ENCODE measurements around the gene LAMP2.
"Not testable (repeated sequence)": the region's sequence is repeated elsewhere in the genome, so short reads cannot be mapped to it uniquely, and the experiment has no call there.

LAMP2 gene

DNA sequence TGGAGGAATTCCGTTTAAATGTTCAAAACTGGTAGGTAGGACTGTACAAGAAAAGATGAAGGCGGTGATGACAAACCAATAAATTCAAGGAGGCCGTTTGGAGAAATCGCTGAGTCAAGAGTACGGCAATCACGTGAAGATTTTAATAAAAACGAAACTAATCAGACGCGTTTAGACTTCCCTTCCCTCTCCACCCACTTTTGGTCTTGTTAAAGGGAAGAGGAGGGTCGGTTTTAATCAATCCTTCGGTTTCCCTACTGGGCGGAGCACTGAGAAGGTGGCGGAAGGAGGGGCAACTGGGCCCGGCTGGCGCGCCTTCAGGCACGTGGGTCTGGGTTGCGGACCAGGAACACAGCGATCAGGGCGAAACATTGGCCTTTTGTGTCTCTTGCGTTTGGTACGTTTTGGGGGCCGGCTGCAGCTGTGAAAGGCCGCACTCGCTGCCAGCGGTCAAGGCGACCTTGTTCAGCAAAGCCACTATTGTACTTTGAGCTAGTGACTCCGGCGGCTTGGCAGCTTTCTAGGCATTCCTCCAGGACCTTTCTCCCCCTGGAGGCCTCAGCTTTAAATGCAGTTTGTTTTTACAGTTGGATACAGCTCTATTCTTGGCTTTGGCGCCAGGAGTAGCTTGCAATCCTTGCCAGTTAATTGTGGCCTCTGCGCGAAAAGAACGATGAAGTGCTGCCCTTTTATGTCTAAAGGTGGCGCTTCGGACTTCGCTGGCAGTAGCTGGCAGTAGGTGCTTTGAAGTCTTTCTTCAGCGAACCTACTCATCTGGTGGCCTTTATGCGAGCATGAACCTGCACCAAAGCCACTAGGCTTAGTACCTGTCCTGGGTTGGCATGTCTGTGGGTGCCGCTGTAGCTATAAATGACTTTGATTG lies 16.8 kb upstream of the LAMP2 start:
- peak overlapping the region; percentile 61 to 69 for H3K9ac ChIP-seq (ENCODE audit: low read depth in 1 of 2, low read length in 2 of 2)
- H3K36me3 ChIP-seq (ENCODE audit: control insufficient read depth in 2 of 2, insufficient read depth in 2 of 2, low read length in 2 of 2): no peaks in the 10 kb centered on the region
- no peaks in the 10 kb centered on the region for H3K4me1 ChIP-seq (ENCODE audit: control insufficient read depth in 2 of 2, insufficient read depth in 2 of 2, low read length in 2 of 2)
- H3K4me3 ChIP-seq (ENCODE audit: low read length in 2 of 2): peak overlapping the region; percentile 67 to 74
- no peaks in the 10 kb centered on the region for H3K9me3 ChIP-seq (ENCODE audit: control insufficient read depth in 2 of 2, low read length in 2 of 2)
- peak overlapping the region; percentile 87 for H3K27ac ChIP-seq (ENCODE audit: low read depth in 2 of 2, low read length in 2 of 2)
- no peaks in the 10 kb centered on the region for H3K27me3 ChIP-seq (ENCODE audit: control insufficient read depth in 2 of 2, insufficient read depth in 2 of 2, low read length in 2 of 2)

- H3K4me3 ChIP-seq (ENCODE audit: low read length in 2 of 2): peak overlapping the region; percentile 67 to 74
- no peak overlapping the region for H3K9ac ChIP-seq (ENCODE audit: low read depth in 1 of 2, low read length in 2 of 2)
- peak overlapping the region; percentile 87 for H3K27ac ChIP-seq (ENCODE audit: low read depth in 2 of 2, low read length in 2 of 2)
Observed at GRCh38 chrX:120485315-120485637, 16.2 kb upstream of the LAMP2 start.

DNA sequence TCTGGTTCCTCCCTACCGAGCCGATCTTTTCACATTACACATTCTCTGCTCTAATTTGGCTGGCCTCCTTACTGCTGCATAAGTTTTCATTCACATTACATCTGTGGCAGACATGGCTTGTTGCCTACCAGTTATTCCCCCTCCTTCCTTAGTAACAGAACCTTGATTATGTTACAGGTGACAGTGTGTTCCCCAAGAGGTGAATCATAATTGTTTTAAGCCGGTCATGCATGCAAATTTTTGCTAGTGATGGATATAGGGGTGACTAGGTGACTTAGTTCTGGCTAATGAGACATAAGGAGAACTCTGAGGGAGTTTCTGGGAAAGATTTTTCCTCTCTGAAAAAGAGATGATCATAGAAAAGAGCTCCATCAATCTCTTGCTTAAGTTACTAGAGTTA lies 8.4 kb upstream of the LAMP2 start:
- Histone ChIP-seq H3K4me1 (ENCODE audit: control insufficient read depth in 2 of 2, insufficient read depth in 2 of 2, low read length in 2 of 2) (no peaks in the 10 kb centered on the region), H3K36me3 (ENCODE audit: control insufficient read depth in 2 of 2, insufficient read depth in 2 of 2, low read length in 2 of 2) (no peaks in the 10 kb centered on the region), H3K9ac (ENCODE audit: low read depth in 1 of 2, low read length in 2 of 2) (no peak overlapping the region), H3K27me3 (ENCODE audit: control insufficient read depth in 2 of 2, insufficient read depth in 2 of 2, low read length in 2 of 2) (no peaks in the 10 kb centered on the region), H3K27ac (ENCODE audit: low read depth in 2 of 2, low read length in 2 of 2) (no peak overlapping the region), H3K9me3 (ENCODE audit: control insufficient read depth in 2 of 2, low read length in 2 of 2) (no peaks in the 10 kb centered on the region), H3K4me3 (ENCODE audit: low read length in 2 of 2) (no peak overlapping the region)

More at GRCh38 chrX:120485315-120485637, 16.2 kb upstream of the LAMP2 start:
- H3K9me3 ChIP-seq (ENCODE audit: control insufficient read depth in 2 of 2, low read length in 2 of 2): no peaks in the 10 kb centered on the region
- no peaks in the 10 kb centered on the region for H3K27me3 ChIP-seq (ENCODE audit: control insufficient read depth in 2 of 2, insufficient read depth in 2 of 2, low read length in 2 of 2)
- H3K4me1 ChIP-seq (ENCODE audit: control insufficient read depth in 2 of 2, insufficient read depth in 2 of 2, low read length in 2 of 2): no peaks in the 10 kb centered on the region
- H3K36me3 ChIP-seq (ENCODE audit: control insufficient read depth in 2 of 2, insufficient read depth in 2 of 2, low read length in 2 of 2): no peaks in the 10 kb centered on the region

- H3K4me3 ChIP-seq (ENCODE audit: low read length in 2 of 2): no peak overlapping the region
- no peak overlapping the region for H3K27ac ChIP-seq (ENCODE audit: low read depth in 2 of 2, low read length in 2 of 2)
- H3K9me3 ChIP-seq (ENCODE audit: control insufficient read depth in 2 of 2, low read length in 2 of 2): no peaks in the 10 kb centered on the region
- H3K27me3 ChIP-seq (ENCODE audit: control insufficient read depth in 2 of 2, insufficient read depth in 2 of 2, low read length in 2 of 2): no peaks in the 10 kb centered on the region
- H3K4me1 ChIP-seq (ENCODE audit: control insufficient read depth in 2 of 2, insufficient read depth in 2 of 2, low read length in 2 of 2): no peaks in the 10 kb centered on the region
- no peaks in the 10 kb centered on the region for H3K36me3 ChIP-seq (ENCODE audit: control insufficient read depth in 2 of 2, insufficient read depth in 2 of 2, low read length in 2 of 2)
- no peak overlapping the region for H3K9ac ChIP-seq (ENCODE audit: low read depth in 1 of 2, low read length in 2 of 2)
Observed at GRCh38 chrX:120476714-120477113, 7.6 kb upstream of the LAMP2 start.

DNA sequence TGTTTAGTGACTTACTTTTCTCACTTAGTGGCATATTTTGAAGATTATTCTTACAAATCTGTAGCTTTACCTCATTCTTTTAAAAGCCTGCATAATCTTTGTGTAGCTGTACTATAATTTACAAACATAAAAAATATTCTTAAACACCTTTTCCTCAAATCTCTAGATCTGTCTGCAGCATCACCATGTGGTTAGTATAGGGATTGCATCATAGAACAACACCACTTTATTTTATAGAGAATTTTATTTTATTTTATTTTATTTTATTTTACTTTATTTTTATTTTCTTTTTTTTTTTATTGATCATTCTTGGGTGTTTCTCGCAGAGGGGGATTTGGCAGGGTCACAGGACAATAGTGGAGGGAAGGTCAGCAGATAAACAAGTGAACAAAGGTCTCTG lies 6.4 kb upstream of the LAMP2 start:
- not testable (repeated sequence) for H3K4me3 ChIP-seq (ENCODE audit: low read length in 2 of 2); H3K4me1 ChIP-seq (ENCODE audit: control insufficient read depth in 2 of 2, insufficient read depth in 2 of 2, low read length in 2 of 2); H3K9ac ChIP-seq (ENCODE audit: low read depth in 1 of 2, low read length in 2 of 2); H3K27me3 ChIP-seq (ENCODE audit: control insufficient read depth in 2 of 2, insufficient read depth in 2 of 2, low read length in 2 of 2); H3K36me3 ChIP-seq (ENCODE audit: control insufficient read depth in 2 of 2, insufficient read depth in 2 of 2, low read length in 2 of 2); H3K27ac ChIP-seq (ENCODE audit: low read depth in 2 of 2, low read length in 2 of 2); H3K9me3 ChIP-seq (ENCODE audit: control insufficient read depth in 2 of 2, low read length in 2 of 2)

- Histone ChIP-seq H3K36me3 (ENCODE audit: control insufficient read depth in 2 of 2, insufficient read depth in 2 of 2, low read length in 2 of 2) (no peaks in the 10 kb centered on the region), H3K9me3 (ENCODE audit: control insufficient read depth in 2 of 2, low read length in 2 of 2) (no peaks in the 10 kb centered on the region), H3K9ac (ENCODE audit: low read depth in 1 of 2, low read length in 2 of 2) (no peak overlapping the region), H3K27me3 (ENCODE audit: control insufficient read depth in 2 of 2, insufficient read depth in 2 of 2, low read length in 2 of 2) (peaks cover 0 to 4% of the 10 kb centered on the region in 2 donors), H3K4me3 (ENCODE audit: low read length in 2 of 2) (no peak overlapping the region), H3K27ac (ENCODE audit: low read depth in 2 of 2, low read length in 2 of 2) (no peak overlapping the region), H3K4me1 (ENCODE audit: control insufficient read depth in 2 of 2, insufficient read depth in 2 of 2, low read length in 2 of 2) (no peaks in the 10 kb centered on the region)
Observed at GRCh38 chrX:120474085-120474484, 5.0 kb upstream of the LAMP2 start.

DNA sequence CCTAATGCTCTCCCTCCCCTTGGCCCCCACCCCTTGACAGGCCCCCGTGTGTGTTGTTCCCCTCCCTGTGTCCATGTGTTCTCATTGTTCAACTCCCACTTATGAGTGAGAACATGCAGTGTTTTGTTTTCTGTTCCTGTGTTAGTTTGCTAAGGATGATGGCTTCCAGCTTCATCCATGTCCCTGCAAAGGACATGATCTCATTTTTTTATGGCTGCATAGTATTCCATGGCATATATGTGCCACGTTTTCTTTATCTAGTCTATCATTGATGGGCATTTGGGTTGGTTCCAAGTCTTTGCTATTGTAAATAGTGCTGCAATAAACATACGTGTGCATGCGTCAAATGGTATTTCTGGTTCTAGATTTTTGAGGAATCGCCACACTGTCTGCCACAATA lies 561 bp upstream of the LAMP2 start:
- not testable (repeated sequence) for H3K9me3 ChIP-seq (ENCODE audit: control insufficient read depth in 2 of 2, low read length in 2 of 2); H3K9ac ChIP-seq (ENCODE audit: low read depth in 1 of 2, low read length in 2 of 2); H3K4me1 ChIP-seq (ENCODE audit: control insufficient read depth in 2 of 2, insufficient read depth in 2 of 2, low read length in 2 of 2); H3K36me3 ChIP-seq (ENCODE audit: control insufficient read depth in 2 of 2, insufficient read depth in 2 of 2, low read length in 2 of 2); H3K4me3 ChIP-seq (ENCODE audit: low read length in 2 of 2); H3K27me3 ChIP-seq (ENCODE audit: control insufficient read depth in 2 of 2, insufficient read depth in 2 of 2, low read length in 2 of 2); H3K27ac ChIP-seq (ENCODE audit: low read depth in 2 of 2, low read length in 2 of 2)

- Histone ChIP-seq H3K36me3 (ENCODE audit: control insufficient read depth in 2 of 2, insufficient read depth in 2 of 2, low read length in 2 of 2) (no peaks in the 10 kb centered on the region), H3K4me3 (ENCODE audit: low read length in 2 of 2) (peak overlapping the region; percentile 72 to 90), H3K27ac (ENCODE audit: low read depth in 2 of 2, low read length in 2 of 2) (peak overlapping the region; percentile 81 to 87), H3K9ac (ENCODE audit: low read depth in 1 of 2, low read length in 2 of 2) (peak overlapping the region; percentile 73 to 74), H3K9me3 (ENCODE audit: control insufficient read depth in 2 of 2, low read length in 2 of 2) (no peaks in the 10 kb centered on the region), H3K27me3 (ENCODE audit: control insufficient read depth in 2 of 2, insufficient read depth in 2 of 2, low read length in 2 of 2) (peaks cover 0 to 4% of the 10 kb centered on the region in 2 donors), H3K4me1 (ENCODE audit: control insufficient read depth in 2 of 2, insufficient read depth in 2 of 2, low read length in 2 of 2) (peaks cover 0 to 3% of the 10 kb centered on the region in 2 donors)
Observed at GRCh38 chrX:120468479-120468824, 644 bp downstream of the LAMP2 start.

DNA sequence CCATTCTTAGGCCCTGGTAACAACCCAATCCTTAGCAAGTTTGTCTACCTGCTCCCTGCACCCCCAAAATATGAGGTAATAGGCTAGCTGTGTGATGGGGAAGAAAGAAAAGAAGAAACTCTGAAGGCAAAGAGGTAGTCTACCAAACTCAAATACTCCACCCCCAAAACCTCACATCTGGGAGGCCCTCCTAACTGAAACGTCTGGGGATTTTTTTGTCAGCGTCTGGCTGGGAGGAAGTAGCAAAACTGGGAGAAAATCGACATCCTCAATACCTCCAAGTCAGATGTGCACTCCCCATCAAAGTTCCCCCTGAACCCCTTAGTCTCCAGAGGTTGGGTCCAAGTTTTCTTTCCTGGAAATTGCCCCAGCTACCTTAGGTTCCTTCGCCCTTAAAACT lies 1.0 kb downstream of the LAMP2 start:
- H3K27ac ChIP-seq (ENCODE audit: low read depth in 2 of 2, low read length in 2 of 2): no peak overlapping the region
- peaks cover 0 to 4% of the 10 kb centered on the region in 2 donors for H3K27me3 ChIP-seq (ENCODE audit: control insufficient read depth in 2 of 2, insufficient read depth in 2 of 2, low read length in 2 of 2)
- no peaks in the 10 kb centered on the region for H3K9me3 ChIP-seq (ENCODE audit: control insufficient read depth in 2 of 2, low read length in 2 of 2)
- peak overlapping the region; percentile 72 to 90 for H3K4me3 ChIP-seq (ENCODE audit: low read length in 2 of 2)
- no peaks in the 10 kb centered on the region for H3K36me3 ChIP-seq (ENCODE audit: control insufficient read depth in 2 of 2, insufficient read depth in 2 of 2, low read length in 2 of 2)
- H3K9ac ChIP-seq (ENCODE audit: low read depth in 1 of 2, low read length in 2 of 2): peak overlapping the region; percentile 73 to 74
- H3K4me1 ChIP-seq (ENCODE audit: control insufficient read depth in 2 of 2, insufficient read depth in 2 of 2, low read length in 2 of 2): peaks cover 0 to 3% of the 10 kb centered on the region in 2 donors

DNA sequence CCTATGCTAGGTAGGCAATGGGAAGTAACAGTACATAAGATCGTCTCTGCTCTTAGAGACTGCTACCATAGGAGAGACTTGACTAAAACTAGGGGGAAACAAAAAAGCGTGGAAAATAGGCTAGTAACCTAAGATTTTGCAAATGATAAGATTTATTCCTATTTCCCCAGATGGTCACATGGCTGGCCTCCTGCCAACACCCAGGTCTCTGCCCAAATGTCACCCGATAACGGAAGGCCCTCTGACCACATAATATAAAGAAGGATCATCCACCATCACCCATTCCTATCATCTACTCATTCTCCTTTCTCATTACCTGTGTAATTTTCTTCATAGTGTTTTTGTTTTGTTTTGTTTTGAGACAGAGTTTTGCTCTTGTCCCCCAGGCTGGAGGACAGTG lies 4.7 kb downstream of the LAMP2 start:
- H3K27me3 ChIP-seq (ENCODE audit: control insufficient read depth in 2 of 2, insufficient read depth in 2 of 2, low read length in 2 of 2): no peaks in the 10 kb centered on the region
- H3K4me3 ChIP-seq (ENCODE audit: low read length in 2 of 2): no peak overlapping the region
- no peaks in the 10 kb centered on the region for H3K9me3 ChIP-seq (ENCODE audit: control insufficient read depth in 2 of 2, low read length in 2 of 2)
- no peaks in the 10 kb centered on the region for H3K36me3 ChIP-seq (ENCODE audit: control insufficient read depth in 2 of 2, insufficient read depth in 2 of 2, low read length in 2 of 2)
- peaks cover 0 to 3% of the 10 kb centered on the region in 2 donors for H3K4me1 ChIP-seq (ENCODE audit: control insufficient read depth in 2 of 2, insufficient read depth in 2 of 2, low read length in 2 of 2)
- H3K9ac ChIP-seq (ENCODE audit: low read depth in 1 of 2, low read length in 2 of 2): no peak overlapping the region
- no peak overlapping the region for H3K27ac ChIP-seq (ENCODE audit: low read depth in 2 of 2, low read length in 2 of 2)
